Measurements from ENCODE around the gene PTPRS.

Gene PTPRS

DNA sequence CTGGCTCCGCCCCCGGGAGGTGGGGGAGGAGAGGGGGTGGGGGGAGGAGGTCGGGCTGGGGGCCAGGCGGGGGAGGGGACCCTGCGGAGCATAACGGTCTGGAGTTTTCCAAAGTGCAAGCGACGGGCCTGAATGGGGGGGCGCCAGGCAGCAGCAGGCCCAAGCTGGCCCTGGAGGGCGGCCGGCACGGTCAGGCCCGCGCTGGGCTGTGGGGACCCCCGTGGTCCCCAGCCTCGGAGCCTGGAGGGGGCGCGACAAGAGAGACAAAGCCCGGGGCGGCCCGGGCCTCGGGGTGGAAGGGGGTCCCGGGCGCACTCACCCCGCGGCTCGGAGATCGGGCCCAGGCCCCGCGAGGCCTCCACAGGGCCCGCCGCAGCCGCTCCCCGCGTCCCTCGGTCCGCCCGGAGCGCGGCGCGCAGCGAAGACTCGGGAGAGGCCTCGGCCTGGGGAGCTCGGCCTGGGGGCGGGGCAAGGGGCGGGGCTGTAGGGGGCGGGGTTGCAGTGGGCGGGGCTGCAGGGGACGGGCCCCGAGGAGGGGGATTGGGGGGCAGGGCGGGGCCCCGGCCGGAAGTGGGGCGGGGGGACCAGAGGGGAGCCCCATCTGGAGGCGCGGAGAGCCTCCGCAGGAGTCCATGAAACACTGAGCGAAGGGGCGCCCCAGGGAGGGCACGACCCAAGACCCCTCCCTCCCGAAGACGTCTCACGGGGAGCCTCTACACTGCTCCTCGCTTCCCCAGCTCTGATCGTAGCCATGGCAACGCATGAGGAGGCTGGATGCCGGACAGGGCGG lies 47.6 kb downstream of the PTPRS start:
- DNase-seq (ENCODE audit: extremely low spot score) = peak; percentile 96
- POLR2A ChIA-PET = interaction anchor here (0.6 to 1.9 kb wide), 4 partner anchors 12 to 73 kb away, joined by 3 to 9 read pairs (median 4); partner anchors contain the start of gene PTPRS
- CTCF ChIA-PET = interaction anchor here (0.5 kb wide), 1 partner anchor 50 kb away, joined by 4 read pairs; no protein-coding TSS in a partner anchor
- peak; percentile 23; the same call in 1 of the 2 replicates for TF ChIP-seq FOXM1 (IDR thresholded peaks at IDR 0.05; ENCODE audit: borderline replicate concordance)
- TF ChIP-seq ELF4 (IDR thresholded peaks at IDR 0.05) = no peak

DNA sequence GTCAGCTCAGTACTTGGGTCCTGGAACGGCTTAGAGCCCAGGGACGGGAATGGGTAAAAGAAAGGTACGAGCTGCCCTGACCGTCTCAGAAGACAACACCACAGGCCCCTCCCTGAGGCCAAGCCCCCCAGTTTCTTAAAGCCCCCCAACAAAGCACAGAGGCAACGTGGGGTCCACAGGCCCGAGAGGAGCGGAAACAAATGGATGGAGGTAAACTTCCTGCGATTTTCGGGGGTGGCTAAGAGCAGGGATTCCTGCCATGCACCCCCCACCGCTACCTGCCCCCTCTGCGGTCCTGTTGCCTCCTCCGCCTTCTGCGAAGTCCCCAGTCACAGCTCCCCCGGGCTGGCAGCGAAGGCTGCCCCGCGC lies 48.2 kb downstream of the PTPRS start:
- no peak for DNase-seq (ENCODE audit: extremely low spot score)
- TF ChIP-seq, protein P1, sequence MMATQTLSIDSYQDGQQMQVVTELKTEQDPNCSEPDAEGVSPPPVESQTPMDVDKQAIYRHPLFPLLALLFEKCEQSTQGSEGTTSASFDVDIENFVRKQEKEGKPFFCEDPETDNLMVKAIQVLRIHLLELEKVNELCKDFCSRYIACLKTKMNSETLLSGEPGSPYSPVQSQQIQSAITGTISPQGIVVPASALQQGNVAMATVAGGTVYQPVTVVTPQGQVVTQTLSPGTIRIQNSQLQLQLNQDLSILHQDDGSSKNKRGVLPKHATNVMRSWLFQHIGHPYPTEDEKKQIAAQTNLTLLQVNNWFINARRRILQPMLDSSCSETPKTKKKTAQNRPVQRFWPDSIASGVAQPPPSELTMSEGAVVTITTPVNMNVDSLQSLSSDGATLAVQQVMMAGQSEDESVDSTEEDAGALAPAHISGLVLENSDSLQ (IDR thresholded peaks at IDR 0.05) = no peak
- no peak for TF ChIP-seq LEF1 (IDR thresholded peaks at IDR 0.05; ENCODE audit: borderline replicate concordance)
- TF ChIP-seq ARNT (IDR thresholded peaks at IDR 0.05) = no peak
- POLR2A ChIA-PET = interaction anchor here (1.9 kb wide), 1 partner anchor 48 kb away, joined by 9 read pairs; the partner anchor contains the start of gene PTPRS
- CTCF ChIA-PET = interaction anchor here (0.5 kb wide), 1 partner anchor 50 kb away, joined by 4 read pairs; no protein-coding TSS in a partner anchor

DNA sequence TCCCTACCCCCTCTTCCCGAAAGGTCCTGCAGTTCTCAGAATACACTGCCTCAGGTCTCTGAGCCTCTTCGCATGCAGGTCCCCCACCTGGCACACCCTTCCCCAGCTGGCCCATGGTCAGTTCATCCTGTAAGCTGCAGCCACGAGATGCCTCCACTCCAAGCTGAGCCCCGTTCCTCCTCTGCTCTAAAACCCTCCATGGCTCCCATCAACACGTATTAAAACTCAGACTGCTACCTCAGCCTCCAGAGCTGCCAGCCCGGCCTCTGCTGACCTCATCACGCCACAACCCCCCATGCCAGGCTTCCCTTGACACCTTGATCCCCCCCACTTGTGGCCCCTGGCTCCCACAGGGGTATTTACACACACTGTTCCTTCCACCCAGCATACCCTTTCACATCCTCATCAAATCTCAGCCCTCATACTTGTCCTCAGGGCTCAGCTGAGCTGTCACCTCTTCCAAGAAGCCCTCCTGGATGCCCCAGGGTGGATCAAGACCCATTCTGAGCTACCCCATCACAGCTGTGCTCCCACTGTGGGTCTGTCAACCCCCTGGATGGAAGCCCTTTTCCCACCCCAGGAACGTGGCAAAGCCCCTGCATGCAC lies 48.9 kb downstream of the PTPRS start:
- ChIA-PET POLR2A (interaction anchor here (1.9 kb wide), 1 partner anchor 49 kb away, joined by 9 read pairs; the partner anchor contains the start of gene PTPRS), CTCF (no interaction called here)
- no peak for TF ChIP-seq ELF4 (IDR thresholded peaks at IDR 0.05)
- TF ChIP-seq HDGF (IDR thresholded peaks at IDR 0.05; ENCODE audit: borderline replicate concordance) = no peak
- TF ChIP-seq NFRKB (IDR thresholded peaks at IDR 0.05) = no peak
- no peak for TF ChIP-seq L3MBTL2 (conservative IDR thresholded peaks at IDR 0.05)
- TF ChIP-seq FOXA1 (IDR thresholded peaks at IDR 0.05) = no peak
- TF ChIP-seq SP1 (IDR thresholded peaks at IDR 0.05) = no peak
- TF ChIP-seq FOXM1 (IDR thresholded peaks at IDR 0.05; ENCODE audit: borderline replicate concordance) = no peak
- TF ChIP-seq, protein P1 (IDR thresholded peaks at IDR 0.05) = no peak
- no peak for TF ChIP-seq LEF1 (IDR thresholded peaks at IDR 0.05; ENCODE audit: borderline replicate concordance)
- TF ChIP-seq ARNT (IDR thresholded peaks at IDR 0.05) = no peak
- TF ChIP-seq TARDBP (IDR thresholded peaks at IDR 0.05) = no peak
- no peak for TF ChIP-seq ZNF384 (IDR thresholded peaks at IDR 0.05)
- no peak for TF ChIP-seq FOXK2 (IDR thresholded peaks at IDR 0.05)
- TF ChIP-seq SUZ12 (IDR thresholded peaks at IDR 0.05) = no peak
- no peak for TF ChIP-seq BHLHE40 (IDR thresholded peaks at IDR 0.05; ENCODE audit: borderline replicate concordance)
- no peak for TF ChIP-seq CTBP1 (IDR thresholded peaks at IDR 0.05; ENCODE audit: borderline replicate concordance)
- no peak for DNase-seq (ENCODE audit: extremely low spot score)

Data from HEK293T (cell line).